ENCODE results near the gene BARX1.

DNA sequence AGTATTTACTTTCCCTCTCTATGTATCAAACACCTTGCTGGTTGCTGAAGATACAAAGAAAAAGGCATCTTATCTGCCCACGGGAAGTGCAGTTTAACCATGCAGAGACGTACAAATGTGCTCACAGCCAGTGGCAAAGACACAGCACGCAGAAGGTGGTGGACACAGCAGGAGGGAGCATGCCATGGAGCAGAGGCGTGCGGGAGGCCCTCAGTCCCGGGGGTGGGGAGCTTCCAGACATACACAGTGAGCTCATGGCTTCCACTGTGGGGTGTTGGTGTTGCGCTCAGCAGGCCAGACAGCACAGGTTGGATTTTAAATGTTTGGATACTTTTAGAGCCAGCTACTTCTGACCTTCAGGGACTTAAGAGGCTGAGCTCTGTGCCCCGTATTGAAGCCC lies 8.8 kb upstream of the BARX1 start:
- no peak for TF ChIP-seq ZBTB21 (tag by site-specific recombination; IDR thresholded peaks at IDR 0.05)
- TF ChIP-seq, protein P1, sequence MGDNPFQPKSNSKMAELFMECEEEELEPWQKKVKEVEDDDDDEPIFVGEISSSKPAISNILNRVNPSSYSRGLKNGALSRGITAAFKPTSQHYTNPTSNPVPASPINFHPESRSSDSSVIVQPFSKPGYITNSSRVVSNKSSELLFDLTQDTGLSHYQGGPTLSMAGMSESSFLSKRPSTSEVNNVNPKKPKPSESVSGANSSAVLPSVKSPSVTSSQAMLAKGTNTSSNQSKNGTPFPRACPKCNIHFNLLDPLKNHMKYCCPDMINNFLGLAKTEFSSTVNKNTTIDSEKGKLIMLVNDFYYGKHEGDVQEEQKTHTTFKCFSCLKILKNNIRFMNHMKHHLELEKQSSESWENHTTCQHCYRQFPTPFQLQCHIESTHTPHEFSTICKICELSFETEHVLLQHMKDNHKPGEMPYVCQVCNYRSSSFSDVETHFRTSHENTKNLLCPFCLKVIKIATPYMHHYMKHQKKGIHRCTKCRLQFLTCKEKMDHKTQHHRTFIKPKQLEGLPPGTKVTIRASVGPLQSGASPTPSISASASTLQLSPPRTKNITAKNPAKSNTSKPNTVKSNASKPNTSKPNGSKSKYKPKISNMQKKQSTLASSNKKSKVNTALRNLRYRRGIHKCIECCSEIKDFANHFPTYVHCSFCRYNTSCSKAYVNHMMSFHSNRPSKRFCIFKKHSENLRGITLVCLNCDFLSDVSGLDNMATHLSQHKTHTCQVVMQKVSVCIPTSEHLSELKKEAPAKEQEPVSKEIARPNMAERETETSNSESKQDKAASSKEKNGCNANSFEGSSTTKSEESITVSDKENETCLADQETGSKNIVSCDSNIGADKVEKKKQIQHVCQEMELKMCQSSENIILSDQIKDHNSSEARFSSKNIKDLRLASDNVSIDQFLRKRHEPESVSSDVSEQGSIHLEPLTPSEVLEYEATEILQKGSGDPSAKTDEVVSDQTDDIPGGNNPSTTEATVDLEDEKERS (tag by site-specific recombination; IDR thresholded peaks at IDR 0.05): no peak
- TF ChIP-seq ZNF791 (tag by site-specific recombination; IDR thresholded peaks at IDR 0.05): no peak
- TF ChIP-seq, protein P2, sequence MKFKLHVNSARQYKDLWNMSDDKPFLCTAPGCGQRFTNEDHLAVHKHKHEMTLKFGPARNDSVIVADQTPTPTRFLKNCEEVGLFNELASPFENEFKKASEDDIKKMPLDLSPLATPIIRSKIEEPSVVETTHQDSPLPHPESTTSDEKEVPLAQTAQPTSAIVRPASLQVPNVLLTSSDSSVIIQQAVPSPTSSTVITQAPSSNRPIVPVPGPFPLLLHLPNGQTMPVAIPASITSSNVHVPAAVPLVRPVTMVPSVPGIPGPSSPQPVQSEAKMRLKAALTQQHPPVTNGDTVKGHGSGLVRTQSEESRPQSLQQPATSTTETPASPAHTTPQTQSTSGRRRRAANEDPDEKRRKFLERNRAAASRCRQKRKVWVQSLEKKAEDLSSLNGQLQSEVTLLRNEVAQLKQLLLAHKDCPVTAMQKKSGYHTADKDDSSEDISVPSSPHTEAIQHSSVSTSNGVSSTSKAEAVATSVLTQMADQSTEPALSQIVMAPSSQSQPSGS (tag by site-specific recombination; IDR thresholded peaks at IDR 0.05; ENCODE audit: low read depth): no peak
- TF ChIP-seq ZNF670 (tag by site-specific recombination; IDR thresholded peaks at IDR 0.05; ENCODE audit: low read depth): no peak
- TF ChIP-seq, protein P3, sequence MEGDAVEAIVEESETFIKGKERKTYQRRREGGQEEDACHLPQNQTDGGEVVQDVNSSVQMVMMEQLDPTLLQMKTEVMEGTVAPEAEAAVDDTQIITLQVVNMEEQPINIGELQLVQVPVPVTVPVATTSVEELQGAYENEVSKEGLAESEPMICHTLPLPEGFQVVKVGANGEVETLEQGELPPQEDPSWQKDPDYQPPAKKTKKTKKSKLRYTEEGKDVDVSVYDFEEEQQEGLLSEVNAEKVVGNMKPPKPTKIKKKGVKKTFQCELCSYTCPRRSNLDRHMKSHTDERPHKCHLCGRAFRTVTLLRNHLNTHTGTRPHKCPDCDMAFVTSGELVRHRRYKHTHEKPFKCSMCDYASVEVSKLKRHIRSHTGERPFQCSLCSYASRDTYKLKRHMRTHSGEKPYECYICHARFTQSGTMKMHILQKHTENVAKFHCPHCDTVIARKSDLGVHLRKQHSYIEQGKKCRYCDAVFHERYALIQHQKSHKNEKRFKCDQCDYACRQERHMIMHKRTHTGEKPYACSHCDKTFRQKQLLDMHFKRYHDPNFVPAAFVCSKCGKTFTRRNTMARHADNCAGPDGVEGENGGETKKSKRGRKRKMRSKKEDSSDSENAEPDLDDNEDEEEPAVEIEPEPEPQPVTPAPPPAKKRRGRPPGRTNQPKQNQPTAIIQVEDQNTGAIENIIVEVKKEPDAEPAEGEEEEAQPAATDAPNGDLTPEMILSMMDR (tag by site-specific recombination; IDR thresholded peaks at IDR 0.05): no peak
- TF ChIP-seq, protein P4, sequence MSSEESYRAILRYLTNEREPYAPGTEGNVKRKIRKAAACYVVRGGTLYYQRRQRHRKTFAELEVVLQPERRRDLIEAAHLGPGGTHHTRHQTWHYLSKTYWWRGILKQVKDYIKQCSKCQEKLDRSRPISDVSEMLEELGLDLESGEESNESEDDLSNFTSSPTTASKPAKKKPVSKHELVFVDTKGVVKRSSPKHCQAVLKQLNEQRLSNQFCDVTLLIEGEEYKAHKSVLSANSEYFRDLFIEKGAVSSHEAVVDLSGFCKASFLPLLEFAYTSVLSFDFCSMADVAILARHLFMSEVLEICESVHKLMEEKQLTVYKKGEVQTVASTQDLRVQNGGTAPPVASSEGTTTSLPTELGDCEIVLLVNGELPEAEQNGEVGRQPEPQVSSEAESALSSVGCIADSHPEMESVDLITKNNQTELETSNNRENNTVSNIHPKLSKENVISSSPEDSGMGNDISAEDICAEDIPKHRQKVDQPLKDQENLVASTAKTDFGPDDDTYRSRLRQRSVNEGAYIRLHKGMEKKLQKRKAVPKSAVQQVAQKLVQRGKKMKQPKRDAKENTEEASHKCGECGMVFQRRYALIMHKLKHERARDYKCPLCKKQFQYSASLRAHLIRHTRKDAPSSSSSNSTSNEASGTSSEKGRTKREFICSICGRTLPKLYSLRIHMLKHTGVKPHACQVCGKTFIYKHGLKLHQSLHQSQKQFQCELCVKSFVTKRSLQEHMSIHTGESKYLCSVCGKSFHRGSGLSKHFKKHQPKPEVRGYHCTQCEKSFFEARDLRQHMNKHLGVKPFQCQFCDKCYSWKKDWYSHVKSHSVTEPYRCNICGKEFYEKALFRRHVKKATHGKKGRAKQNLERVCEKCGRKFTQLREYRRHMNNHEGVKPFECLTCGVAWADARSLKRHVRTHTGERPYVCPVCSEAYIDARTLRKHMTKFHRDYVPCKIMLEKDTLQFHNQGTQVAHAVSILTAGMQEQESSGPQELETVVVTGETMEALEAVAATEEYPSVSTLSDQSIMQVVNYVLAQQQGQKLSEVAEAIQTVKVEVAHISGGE (tag by site-specific recombination; conservative IDR thresholded peaks at IDR 0.05; ENCODE audit: low read depth): no peak
- no peak for TF ChIP-seq ZNF529 (tag by site-specific recombination; IDR thresholded peaks at IDR 0.05; ENCODE audit: insufficient replicate concordance)
- TF ChIP-seq ZNF175 (tag by site-specific recombination; IDR thresholded peaks at IDR 0.05): no peak
- no peak for TF ChIP-seq ZFP37 (tag by site-specific recombination; IDR thresholded peaks at IDR 0.05)
- TF ChIP-seq ZNF701 (tag by site-specific recombination; IDR thresholded peaks at IDR 0.05): no peak
- TF ChIP-seq, protein P5, sequence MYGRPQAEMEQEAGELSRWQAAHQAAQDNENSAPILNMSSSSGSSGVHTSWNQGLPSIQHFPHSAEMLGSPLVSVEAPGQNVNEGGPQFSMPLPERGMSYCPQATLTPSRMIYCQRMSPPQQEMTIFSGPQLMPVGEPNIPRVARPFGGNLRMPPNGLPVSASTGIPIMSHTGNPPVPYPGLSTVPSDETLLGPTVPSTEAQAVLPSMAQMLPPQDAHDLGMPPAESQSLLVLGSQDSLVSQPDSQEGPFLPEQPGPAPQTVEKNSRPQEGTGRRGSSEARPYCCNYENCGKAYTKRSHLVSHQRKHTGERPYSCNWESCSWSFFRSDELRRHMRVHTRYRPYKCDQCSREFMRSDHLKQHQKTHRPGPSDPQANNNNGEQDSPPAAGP (tag by site-specific recombination; IDR thresholded peaks at IDR 0.05): no peak
